Omental fat pad (tissue), 4 donors: ENCODE data around the gene MYADML2. TPM values are rescaled to one million over a fixed set of nuclear protein-coding genes. Genes with fewer than 3 reads are reported as not detected.
A peak's percentile ranks its signal among the peaks of the same experiment; 100 is the strongest.

ENCODE experiments used
- ATAC-seq: fragments of 150-250 bp; one replicate; pipeline ENCODE4 v1.9.1; 2016; ENCODE audit warnings: mild to moderate bottlenecking, moderate library complexity; ENCODE audit not compliant: low FRiP score
- DNase-seq: peaks from one replicate; pipeline ENCODE4 v3.0.0-alpha.2; 2019; ENCODE audit warnings: low spot score
- CTCF ChIP-seq, 3 donors: fragments of 450-650 bp; IDR thresholded peaks; one replicate each; pipeline ENCODE4 v1.5.1; 2016 to 2017; ENCODE audit warnings: antibody characterized with exemption in 3 of 3, mild to moderate bottlenecking in 3 of 3, moderate library complexity in 2 of 3
- total RNA-seq, 4 donors: library from RNA; depleted of rRNA; stranded (reverse); fragments of >200 nt; gene quantifications; one replicate each; pipeline ENCODE4 v1.1.0, GENCODE V29; 2016

Gene MYADML2
- total RNA-seq, 4 donors from 2014 or later, result not detected

- TF ChIP-seq CTCF (IDR thresholded peaks at IDR 0.05), result no peak
- DNase-seq (no peak), ATAC-seq (no peak)
Measured at GRCh38 chr17:81950501-81950900, 3.5 kb upstream of the MYADML2 start.

DNA sequence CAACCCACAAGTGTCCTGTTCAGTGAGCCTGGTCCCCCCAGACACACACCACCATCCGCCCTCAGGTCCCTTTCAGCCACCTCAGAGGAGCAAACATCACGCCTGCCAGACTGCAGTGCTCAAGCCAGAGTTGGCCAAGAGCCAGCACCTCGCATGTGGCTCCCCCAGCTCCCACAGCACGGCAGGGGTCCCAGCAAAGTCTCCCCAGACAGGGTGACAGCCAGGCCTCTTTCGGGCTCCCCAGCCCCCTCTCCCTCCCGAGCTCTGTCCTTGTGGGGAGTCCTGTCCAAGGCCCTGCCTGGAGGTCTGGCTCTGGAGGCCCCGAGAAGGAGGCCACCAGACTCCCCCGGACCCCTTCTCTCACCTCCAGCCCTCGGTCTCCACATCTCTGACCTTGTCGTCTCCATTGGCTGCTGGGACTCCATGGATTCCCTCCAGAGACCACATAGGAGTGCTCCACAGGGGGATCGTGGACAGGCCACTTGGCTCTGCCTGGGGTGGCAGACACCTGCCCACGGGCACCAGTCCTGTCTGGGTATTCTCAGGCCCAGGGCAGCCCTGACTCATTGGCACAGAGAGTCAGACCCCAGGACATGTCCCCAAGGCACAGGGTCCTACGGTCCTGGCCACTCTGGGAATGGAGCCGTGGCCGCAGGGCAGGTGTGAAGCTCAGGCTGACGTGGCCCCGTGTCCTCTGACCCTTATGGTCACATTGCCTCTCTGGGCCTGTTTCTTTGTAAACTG lies 1.8 kb upstream of the MYADML2 start:
- DNase-seq (no peak), ATAC-seq (peak; percentile 22)
- TF ChIP-seq CTCF (IDR thresholded peaks at IDR 0.05), result no peak

- ATAC-seq (no peak), DNase-seq (no peak)
- TF ChIP-seq CTCF (IDR thresholded peaks at IDR 0.05), result no peak
Measured at GRCh38 chr17:81944858-81945257, 2.2 kb downstream of the MYADML2 start.

DNA sequence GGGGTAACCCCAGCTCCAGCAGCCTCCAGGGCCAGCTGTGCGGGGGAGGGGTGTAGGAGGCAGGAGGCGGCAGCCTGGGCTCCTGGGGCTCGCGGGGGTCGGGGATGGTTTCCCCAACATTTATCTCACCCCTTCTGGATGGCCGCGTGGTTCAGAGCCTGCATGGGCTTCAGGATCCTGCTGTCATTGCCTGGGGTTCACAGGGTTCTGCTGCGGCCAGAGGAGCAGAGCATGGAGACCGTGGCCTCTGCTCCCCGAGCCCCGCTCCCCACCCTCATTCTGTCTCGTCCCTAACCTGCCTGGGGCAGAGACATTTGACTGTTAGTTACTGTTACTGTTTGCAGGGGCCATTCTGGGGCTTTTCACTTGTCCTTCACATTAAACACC lies 4.9 kb downstream of the MYADML2 start:
- no peak for TF ChIP-seq CTCF (IDR thresholded peaks at IDR 0.05)
- ATAC-seq (no peak), DNase-seq (no peak)

GRCh38 chr17:81941484-81942166 lies 5.4 kb downstream of the MYADML2 start:
- DNase-seq (no peak), ATAC-seq (no peak)
- no peak for TF ChIP-seq CTCF (IDR thresholded peaks at IDR 0.05)

DNA sequence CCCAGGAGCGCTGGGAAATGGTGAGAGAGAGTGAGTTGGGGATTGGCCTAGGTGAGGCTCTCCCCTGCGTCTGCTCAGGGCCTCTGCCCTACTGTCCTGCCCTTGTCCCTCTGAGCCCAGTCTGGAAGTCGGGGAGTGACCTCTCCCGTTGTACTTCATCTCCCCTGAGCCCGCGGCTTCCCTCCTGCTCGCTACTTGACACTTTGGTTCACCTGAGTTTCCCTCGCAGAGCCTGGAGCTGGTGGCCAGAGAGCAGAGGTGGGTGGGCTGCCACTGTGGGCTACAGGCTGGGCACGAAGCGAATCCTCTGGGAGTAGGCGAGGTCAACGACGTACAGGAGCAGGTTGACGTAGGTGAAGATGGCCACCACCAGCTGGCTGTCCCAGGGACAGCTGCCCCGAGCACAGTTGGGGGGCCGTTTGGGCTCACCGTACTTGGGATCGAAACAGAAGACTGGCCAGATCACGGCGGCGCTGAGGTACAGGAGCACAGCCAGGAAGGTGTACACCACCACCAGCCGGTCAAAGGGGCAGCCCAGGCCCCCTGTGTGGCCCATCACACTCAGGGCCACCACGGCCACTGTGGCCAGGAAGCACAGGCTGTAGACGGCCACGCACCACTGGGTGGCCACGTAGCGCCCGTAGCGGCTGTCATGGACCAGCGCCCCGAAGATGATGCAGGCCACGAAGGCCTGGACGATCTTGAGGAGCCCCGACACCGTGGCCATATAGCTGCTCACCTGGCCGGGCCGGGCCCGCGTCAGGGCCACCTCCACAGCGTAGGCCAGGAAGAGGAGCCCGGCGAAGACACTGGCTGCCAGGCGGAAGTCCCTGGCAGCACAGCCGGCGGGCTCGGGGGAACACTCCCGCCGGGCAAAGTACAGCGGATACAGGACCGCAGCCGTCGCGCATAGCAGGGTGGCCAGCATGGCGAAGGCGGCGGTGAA lies 6.2 kb downstream of the MYADML2 start:
- TF ChIP-seq CTCF (IDR thresholded peaks at IDR 0.05), result no peak
- DNase-seq, result no peak
- no peak for ATAC-seq
